Measurements from ENCODE around the gene UGT1A6.

GRCh38 chr2:233712611-233713261 is 20.0 kb downstream of the UGT1A6 start, which contains the start of gene UGT1A5:
- TF ChIP-seq CTCF (IDR thresholded peaks at IDR 0.05; ENCODE audit: low read depth, low read length) (no peak), EZH2phosphoT487 (IDR thresholded peaks at IDR 0.05; ENCODE audit: low read depth) (no peak)
